ENCODE data around the gene UBL4A. TPM values are rescaled to one million over a fixed set of nuclear protein-coding genes. Genes with fewer than 3 reads are reported as not detected.

UBL4A gene
- total and polyA plus RNA-seq, 12 donors: 18.3 to 95.6 (median 51.6) TPM

DNA sequence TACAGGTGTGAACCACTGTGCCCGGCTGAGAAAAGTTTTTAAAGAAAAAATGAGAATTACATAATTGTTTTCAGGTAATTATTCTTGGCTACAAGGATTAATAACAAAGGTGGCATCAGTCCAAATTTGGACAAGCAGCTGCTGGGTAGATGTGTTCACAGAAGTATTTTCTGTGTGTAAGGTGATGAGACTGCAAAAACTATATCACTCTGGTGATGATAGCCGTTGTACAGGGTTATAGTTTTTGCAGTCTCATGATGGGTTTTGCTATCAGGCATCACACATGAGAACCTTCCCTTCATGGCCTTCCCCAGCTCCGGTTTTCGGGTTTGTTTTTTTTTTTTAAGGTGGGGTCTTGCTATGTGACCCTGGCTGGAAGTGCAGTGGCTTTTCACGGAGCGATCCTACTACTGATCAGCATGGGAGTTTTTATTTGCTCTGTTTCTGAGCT, 9.1 kb upstream of the UBL4A start:
- 69 to 79% (median 73%) methylated on average over 6 of the region's 6 CpGs for WGBS, 4 donors
- no peaks in the 10 kb centered on the region for H3K36me3 ChIP-seq (replicated peaks in 1 of 2)
- no peak overlapping the region for H3K27ac ChIP-seq
- intact Hi-C loops (cut with DNase I): no loop called here
- no peak for DNase-seq
- H3K9me3 ChIP-seq (replicated peaks in 1 of 3): no peaks in the 10 kb centered on the region
- H3K4me3 ChIP-seq: no peak overlapping the region
- no peaks in the 10 kb centered on the region for H3K27me3 ChIP-seq
- H3K4me1 ChIP-seq (replicated peaks in 1 of 2): no peaks in the 10 kb centered on the region
- TF ChIP-seq CTCF (IDR thresholded peaks at IDR 0.05): no peak
- TF ChIP-seq POLR2A (IDR thresholded peaks at IDR 0.05): no peak

- intact Hi-C loops (cut with DNase I): no loop called here
- 63 to 86% (median 77%) methylated on average over 3 of the region's 3 CpGs for WGBS, 4 donors
These were observed 8.3 kb upstream of the UBL4A start for GRCh38 chrX:154494715-154495114.

GRCh38 chrX:154490414-154491083, 4.1 kb upstream of the UBL4A start, which contains the start of gene SLC10A3:
Gene SLC10A3, minus strand, starts transcription at chrX:154490629. Its CDS starts 1,689 bp downstream, at chrX:154488940.
- intact Hi-C loops (cut with DNase I): no loop called here
- TF ChIP-seq POLR2A (IDR thresholded peaks at IDR 0.05): peak; percentile 83 to 91
- TF ChIP-seq CTCF (IDR thresholded peaks at IDR 0.05): no peak
- Histone ChIP-seq H3K4me3 (peak within 1 kb of the TSS in 2 of 4 donors; percentile 2 to 66), H3K27ac (peak within 1 kb of the TSS; percentile 72 to 97 (median 88)), H3K9me3 (replicated peaks in 1 of 3) (no peaks in the 10 kb centered on the region), H3K36me3 (replicated peaks in 1 of 2) (no peaks in the 10 kb centered on the region), H3K4me1 (replicated peaks in 1 of 2) (peaks cover 3 to 6% of the 10 kb centered on the region in 2 donors), H3K27me3 (no peaks in the 10 kb centered on the region)
- 0 to 26% (median 11%) methylated on average over 1 to 58 of the region's 71 CpGs for WGBS, 4 donors
- peak; percentile 93 to 97 (median 95) for DNase-seq

More at GRCh38 chrX:154494715-154495114, 8.3 kb upstream of the UBL4A start:
- no peaks in the 10 kb centered on the region for H3K36me3 ChIP-seq (replicated peaks in 1 of 2)
- H3K27ac ChIP-seq: no peak overlapping the region
- H3K9me3 ChIP-seq (replicated peaks in 1 of 3): no peaks in the 10 kb centered on the region
- TF ChIP-seq POLR2A (IDR thresholded peaks at IDR 0.05) (no peak), CTCF (IDR thresholded peaks at IDR 0.05) (no peak)
- H3K27me3 ChIP-seq: no peaks in the 10 kb centered on the region
- H3K4me3 ChIP-seq: no peak overlapping the region
- DNase-seq: no peak
- peaks cover 0 to 1% of the 10 kb centered on the region in 2 donors for H3K4me1 ChIP-seq (replicated peaks in 1 of 2)

GRCh38 chrX:154490021-154490413, 3.6 kb upstream of the UBL4A start:
- Histone ChIP-seq H3K9me3 (replicated peaks in 1 of 3) (no peaks in the 10 kb centered on the region), H3K4me1 (replicated peaks in 1 of 2) (peaks cover 5 to 8% of the 10 kb centered on the region in 2 donors), H3K4me3 (peak overlapping the region in 1 of 4 donors; percentile 66), H3K27me3 (no peaks in the 10 kb centered on the region), H3K36me3 (replicated peaks in 1 of 2) (no peaks in the 10 kb centered on the region), H3K27ac (peak overlapping the region; percentile 46 to 97 (median 88))
- intact Hi-C loops (cut with DNase I): no loop called here
- DNase-seq: peak in 6 of 7 donors; percentile 50 to 69 (median 56)
- WGBS, 4 donors: 1 to 66% (median 47%) methylated on average over 11 to 15 of the region's 19 CpGs; no CpG with 5 or more reads in 1 of the 4 donors
- TF ChIP-seq CTCF (IDR thresholded peaks at IDR 0.05) (no peak), POLR2A (IDR thresholded peaks at IDR 0.05) (no peak)
